Pons (tissue), 1 donor: ENCODE measurements around the gene AGER.
"Not testable (repeated sequence)": the region's sequence is repeated elsewhere in the genome, so short reads cannot be mapped to it uniquely, and the experiment has no call there.

Source experiments
- DNase-seq: peaks from one replicate; pipeline ENCODE4 v3.0.0-alpha.2; 2016; ENCODE audit warnings: low spot score

The AGER gene

DNA sequence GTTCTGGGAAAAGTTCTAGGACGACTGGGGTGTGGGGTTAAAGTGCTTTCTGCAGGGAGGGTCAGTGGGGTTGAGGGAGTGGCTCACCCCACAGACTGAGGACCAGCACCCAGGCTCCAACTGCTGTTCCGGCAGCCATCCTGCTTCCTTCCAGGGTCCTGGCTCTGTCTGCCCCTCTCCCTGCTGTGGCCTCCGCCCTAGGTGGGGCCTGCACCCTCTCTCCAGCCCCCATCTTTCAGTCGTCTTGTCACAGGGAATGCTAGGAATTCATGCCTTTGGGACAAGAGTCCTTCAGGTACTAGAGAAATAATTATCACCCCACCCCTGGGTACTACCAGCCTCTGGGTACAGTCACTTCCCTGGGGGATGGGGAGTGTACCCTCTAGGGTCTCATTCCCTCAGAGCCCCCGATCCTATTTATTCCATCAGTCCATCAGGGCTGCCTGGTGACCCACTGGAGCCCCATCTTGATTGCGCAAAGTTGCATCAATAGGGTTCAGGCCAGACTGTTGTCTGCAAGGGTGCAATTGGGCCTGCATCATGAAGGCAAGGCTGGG lies at the start of gene AGER:
Gene AGER, minus strand, starts transcription at position 170 of the 557 bp plus-strand sequence. Its CDS starts 31 bp downstream, at position 139.
- DNase-seq, result no peak

DNA sequence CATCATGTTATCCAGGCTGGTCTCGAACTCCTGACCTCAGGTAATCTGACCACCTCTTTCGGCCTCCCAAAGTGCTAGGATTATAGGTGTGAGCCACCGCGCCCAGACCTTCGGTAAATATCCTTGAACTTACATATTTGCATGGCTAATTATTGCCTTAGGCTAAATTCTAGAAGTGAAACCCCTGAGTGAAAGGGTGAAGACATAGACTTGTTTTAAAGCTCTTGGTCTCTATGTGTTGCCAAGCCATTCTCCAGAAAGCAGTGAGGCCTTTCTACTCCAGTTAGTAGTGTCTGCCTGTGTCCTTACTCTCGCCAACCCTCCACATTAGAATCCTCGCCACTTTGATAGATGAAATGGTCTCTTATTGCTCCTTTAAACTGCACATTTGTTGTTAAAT lies 42.4 kb upstream of the AGER start:
- DNase-seq, result no peak

DNA sequence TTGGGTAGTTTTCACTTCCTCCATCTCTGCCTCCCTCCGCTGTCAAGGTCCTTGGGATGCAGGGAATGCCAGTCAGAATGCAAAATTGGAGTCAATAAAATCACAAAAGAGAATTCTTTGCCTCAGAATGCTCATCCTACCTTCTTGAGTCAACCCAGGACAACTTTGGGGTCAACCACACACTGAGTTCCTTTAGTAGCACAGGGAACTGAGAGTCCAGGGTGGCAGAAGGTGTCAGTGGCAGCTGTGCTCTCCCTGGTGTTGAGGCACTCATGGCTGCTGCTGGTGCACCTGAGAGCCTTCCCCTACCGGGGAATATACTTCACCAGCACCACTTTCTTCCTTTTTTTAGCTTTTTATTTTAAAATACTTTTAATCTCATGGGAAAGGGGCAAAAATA lies 40.6 kb upstream of the AGER start:
- DNase-seq, result no peak

DNA sequence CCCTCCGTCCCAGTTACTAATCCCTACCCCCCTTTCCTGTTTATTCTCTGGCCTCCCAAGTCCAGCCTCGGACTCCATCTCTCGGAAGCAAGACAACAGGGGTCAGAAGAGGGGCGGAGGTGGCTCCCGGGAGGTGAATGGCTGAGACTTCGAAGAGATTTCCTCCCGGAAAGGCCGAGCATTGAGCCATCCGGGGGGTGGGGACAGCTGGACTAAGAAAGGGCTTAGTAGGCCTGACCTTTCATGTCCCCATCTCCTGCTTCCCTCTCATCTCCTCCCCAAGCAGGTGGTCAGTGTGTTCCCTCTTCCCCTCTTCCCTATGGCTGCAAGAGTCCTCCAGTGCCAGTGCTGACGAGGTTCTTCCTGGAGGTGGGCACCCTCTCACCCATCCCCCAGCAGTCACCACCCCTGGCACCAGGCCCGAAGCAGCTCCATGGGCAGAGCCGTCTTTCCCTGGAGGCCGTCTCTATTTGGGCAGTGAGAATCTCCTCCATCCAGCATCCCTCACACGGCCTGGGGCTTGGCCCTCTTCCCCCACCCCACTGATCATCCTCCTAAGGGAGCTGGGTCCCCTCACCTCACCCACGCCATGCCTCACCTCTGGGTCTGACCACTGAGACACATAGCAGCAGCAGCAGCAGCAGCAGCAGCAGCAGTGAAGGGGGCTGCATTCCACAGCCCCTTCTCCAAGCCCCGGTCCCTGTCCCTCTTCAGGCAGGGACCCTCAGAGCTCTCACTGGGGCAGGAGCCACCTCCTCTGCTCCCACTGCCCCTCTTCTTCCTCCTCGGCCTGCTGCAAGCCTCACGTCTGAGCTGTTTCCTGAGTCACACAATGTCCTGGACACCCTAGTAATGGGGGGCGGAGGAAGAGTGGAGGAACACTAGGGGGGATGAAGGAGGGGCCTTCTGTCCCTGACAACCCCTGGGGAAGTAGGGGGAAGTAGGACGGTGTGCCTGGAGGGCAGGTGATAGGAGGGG lies 39.5 kb upstream of the AGER start, which contains the start of gene NOTCH4:
Gene NOTCH4, minus strand, starts transcription at position 810 of the 978 bp plus-strand sequence. Its CDS starts 139 bp downstream, at position 671.
- no peak for DNase-seq

DNA sequence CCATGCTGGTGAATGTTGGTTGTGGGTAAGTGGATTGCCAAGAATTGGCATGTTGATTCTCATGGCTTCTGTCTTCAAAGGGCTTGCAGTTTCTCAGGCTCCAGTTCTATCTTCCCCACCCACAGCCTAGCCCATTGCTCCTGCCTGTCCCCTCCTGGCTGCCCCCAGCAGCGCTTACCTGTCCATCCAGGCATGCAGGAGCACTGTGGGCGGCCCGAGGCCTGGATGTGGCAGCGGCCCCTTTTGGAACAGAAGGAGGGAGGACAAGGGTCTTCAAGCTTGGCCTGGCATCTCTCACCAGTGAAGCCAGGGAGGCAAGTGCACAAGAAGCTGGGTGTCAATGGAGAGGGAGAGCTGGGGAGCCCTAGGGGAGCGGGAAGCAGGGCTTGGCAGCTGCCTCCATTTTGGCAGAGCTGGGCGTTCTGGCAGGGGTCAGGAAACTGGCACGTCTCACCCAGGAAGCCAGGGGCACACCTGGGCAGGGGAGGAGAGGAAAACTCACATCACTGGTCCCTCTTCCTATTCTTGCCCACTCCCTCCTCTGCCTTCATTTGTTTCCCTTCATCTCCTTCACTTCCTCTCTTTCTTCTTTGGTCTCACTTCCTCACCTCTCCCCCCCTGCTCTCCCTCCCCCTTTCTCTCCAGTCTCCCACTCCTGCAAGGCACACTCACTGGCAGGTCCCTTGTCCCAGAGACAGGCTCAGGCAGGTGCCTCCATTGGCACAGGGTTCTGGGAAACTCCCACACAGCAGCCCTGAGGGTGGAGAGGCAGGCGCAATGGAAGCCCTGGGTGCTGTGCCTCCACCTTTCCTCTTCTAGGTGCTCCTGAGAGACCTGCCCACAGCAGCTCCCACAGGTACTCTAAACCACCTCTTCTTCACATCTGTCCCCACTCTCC lies 38.5 kb upstream of the AGER start:
- no peak for DNase-seq

DNA sequence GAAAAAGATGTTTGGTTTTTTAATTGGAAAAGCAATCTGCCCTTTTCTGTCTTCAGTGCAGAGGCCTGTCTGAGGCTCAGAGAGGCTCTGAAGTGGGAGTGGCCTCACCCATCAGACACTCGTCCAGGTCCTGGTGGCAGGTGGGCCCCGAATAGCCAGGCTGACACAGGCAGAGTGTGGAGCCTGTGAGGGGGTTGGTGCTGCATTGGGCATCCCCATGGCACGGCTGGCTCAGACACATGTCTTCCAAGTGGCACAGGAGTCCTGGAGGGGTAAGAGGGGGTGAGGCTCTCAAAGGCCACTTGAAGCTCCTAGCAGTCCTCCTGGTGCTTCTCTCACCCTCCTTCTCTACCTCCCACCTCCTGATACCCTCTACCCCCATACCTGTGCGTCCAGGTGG lies 36.0 kb upstream of the AGER start:
- DNase-seq, result no peak

DNA sequence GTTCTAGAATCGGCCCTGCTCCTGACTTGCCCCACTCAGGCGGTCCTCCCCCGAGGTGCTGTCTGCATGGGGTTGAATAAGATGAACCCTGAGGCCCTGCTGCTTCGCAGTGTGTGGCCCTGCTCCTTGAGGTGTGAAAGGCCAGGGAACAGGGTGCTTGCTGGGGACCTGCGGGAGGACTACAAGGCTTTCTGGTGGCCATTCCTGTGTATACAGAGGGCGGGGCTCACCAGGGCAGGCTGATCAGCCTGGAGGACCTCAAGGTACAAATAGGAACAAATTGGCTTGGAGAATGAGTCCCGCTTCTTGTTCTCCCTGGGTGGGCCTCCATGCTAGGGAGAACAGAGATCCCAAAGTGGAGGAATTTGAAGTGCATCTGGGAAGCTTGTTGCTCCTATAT lies 34.1 kb upstream of the AGER start:
- DNase-seq, result no peak

DNA sequence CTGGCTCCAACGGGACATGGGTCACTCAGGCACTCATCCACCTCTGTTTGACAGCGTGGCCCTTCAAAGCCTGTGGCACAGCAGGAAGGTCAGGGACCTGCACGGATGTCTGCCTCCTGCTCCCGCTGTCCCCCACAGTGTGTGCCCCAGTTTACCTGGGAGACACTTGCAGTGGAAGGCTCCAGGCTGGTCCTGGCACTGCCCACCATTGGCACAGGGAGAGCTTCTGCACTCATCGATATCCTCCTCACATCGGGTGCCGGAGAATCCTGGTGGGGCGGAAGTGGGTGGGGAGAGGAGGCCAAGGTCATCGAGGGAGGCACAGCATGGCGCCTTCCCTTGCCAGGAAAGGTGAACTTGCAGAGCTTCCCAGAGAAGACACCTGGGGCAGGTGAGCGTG lies 32.9 kb upstream of the AGER start:
- DNase-seq, result no peak

DNA sequence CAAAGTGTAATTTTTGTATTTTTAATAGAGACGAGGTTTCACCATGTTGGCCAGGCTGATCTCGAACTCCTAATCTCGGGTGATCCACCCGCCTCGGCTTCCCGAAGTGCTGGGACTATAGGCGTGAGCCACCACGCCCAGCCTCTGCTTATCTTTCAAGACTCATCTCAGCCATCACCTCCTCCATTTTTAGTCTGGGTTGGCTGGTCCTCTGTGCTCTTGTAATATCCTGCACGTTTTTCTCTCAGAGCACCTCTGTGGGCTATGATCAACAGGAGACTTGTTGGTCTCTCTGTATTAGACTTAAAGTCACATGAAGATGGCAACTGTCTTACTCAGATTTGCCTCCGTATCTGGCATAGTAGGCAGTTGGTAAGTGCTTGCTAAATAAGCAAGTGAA lies 32.2 kb upstream of the AGER start:
- DNase-seq, result no peak

DNA sequence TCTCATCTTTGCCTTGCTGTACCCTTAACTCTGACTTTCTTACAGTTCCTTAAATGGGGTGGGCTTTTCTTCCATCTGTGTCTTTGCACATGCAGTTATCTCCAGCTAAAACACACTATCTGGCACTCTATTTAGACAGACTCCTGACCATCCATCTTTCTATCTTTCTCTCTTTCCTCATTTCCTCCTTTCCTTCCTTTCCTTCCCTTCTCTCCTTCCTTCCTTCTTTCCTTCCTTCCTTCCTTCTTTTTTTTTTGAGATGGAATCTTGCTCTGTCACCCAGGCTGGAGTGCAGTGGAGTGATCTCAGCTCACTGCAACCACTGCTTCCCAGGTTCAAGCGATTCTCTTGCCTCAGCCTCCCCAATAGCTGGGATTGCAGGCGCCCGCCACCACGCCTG lies 31.6 kb upstream of the AGER start:
- no peak for DNase-seq

DNA sequence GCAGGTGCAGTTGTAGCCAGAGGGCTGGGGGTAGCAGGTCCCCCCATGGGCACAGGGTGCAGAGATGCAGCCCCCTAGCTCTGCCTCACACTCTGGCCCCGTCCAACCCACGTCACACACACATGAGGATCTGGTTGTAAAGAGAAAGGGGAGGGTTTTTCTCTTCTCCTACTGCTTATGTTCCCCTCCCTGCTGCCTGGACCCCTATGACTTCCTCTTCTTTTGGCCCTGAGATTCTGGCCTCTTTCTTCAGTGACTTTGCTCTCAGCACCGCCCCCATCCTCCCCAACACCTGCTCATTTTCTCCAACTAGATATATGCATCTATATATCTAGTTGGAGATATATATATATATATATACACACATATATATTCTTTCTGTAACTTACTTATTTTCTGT lies 30.1 kb upstream of the AGER start:
- DNase-seq, result no peak

DNA sequence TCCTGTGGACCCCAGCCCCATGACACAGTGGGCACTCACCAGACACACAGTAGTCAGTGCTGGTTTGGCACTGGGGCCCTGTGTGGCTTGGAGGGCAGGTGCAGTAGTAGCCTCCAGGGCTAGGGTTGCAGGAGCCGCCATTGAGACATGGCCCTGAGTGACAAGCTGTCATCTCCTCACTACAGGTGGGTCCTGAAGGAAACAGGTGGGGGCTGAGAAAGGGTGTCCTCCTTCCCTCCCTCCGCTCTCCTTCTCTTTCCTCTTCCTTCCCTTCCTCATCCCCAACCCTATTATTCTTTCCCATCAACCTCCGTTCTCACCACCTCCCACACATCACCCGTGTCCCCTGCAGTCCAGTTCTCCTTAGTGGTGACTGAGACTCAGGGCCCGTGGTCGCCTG lies 29.6 kb upstream of the AGER start:
- no peak for DNase-seq

DNA sequence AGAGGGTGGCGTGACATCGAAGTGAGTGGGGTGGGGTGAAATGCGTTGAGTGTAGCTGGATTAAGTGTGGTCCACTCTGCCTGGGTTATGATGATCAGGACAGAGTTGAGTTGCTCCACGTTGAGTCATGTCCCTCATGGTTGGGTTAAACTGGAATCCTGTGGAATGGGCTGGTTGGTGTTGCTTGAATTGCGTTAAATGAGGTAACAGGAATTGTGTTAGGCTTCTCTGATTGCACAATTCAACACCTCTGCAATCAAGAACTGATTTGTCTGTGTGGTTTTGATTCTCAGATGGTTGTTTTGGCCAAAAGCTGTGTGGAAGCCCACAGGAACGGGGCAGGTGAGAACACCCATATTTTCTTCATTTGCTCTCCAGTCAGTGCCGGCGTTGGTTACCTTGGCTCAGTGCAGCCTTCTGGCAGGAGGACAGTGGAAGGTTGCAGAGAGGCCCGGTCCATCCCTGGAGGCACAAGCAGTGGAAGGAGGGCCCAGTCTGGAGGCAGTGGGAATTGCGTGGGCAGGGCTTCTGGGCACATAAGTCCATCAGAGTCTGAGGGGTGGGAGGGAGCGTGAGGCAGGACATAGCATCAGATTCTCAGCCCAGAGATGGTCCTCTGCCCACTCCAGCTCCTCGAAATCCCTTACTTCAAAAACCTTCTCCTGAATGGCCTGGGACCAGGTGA lies 28.2 kb upstream of the AGER start:
- no peak for DNase-seq

DNA sequence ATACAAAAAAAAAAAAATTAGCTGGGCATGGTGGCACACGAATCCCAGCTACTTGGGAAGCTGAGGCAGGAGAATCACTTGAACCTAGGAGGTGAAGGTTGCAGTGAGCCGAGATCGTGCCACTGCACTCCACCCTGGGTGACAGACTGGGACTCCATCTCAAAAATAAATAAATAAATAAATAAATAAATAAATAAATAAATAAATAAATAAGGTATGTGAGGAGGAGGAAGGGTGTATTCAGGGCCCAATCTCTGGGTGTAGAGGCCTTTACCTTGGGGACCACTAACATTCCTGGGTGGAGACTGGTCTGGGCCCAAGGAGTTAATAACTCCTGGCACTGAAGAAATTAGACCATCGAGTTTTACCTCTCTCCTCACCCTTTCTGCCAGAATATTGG lies 27.4 kb upstream of the AGER start:
- not testable (repeated sequence) for DNase-seq

DNA sequence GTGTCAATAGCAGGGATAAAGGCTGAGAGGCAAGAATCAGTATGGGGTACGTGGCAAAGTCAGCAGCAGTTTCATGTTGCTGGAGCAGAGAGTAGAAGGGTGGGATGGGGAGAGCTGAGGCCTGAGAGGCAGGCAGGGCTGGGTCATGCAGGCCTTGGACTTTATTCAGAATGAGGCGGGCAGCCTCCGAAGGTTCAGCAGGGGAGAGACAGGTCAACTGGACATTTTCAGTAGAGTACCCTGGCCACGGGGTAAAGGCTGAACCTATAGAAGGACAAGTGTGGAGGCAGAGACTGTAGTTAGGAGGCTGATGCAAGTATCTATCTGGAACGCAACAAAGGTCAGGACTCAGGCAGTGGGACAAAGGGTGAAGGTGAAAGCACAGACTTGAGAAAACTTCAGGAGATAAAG lies 26.1 kb upstream of the AGER start:
- no peak for DNase-seq

DNA sequence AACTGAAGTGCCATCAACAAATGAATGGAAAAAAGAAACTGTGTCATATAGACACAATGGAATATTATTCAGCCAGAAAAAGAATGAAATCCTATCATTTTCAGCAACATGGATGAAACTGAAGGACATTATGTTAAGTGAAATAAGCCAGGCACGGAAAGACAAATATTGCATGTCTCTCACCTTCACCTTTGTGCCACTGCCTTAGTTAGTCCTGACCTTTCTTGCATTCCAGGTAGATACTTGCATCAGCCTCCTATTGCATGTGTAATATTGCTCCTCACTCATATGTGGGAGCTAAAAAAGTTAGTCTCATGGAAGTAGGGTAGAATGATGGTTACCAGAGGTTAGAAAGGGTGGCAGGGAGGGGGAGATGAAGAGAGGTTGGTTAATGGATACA lies 24.9 kb upstream of the AGER start:
- DNase-seq, result no peak

DNA sequence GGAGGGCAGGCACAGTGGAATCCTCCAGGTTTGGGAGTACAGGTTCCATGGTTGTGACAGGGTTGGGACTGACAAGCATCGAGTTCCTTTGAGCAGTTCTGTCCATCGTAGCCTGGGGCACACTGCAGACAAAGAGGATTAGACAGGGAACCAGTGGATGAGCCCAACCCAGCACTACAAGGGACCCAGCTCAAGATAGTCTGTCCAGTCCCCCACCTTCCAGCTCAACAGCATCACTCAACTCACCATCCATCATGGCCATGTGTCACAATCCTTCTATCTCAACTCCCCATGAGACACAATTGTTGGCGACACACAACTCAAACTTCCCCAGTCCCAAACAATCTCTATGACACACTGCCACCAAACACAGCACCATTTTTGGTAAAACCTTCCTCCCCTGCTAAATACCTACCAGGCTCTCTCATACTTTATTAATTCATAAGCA lies 20.2 kb upstream of the AGER start:
- DNase-seq, result no peak

DNA sequence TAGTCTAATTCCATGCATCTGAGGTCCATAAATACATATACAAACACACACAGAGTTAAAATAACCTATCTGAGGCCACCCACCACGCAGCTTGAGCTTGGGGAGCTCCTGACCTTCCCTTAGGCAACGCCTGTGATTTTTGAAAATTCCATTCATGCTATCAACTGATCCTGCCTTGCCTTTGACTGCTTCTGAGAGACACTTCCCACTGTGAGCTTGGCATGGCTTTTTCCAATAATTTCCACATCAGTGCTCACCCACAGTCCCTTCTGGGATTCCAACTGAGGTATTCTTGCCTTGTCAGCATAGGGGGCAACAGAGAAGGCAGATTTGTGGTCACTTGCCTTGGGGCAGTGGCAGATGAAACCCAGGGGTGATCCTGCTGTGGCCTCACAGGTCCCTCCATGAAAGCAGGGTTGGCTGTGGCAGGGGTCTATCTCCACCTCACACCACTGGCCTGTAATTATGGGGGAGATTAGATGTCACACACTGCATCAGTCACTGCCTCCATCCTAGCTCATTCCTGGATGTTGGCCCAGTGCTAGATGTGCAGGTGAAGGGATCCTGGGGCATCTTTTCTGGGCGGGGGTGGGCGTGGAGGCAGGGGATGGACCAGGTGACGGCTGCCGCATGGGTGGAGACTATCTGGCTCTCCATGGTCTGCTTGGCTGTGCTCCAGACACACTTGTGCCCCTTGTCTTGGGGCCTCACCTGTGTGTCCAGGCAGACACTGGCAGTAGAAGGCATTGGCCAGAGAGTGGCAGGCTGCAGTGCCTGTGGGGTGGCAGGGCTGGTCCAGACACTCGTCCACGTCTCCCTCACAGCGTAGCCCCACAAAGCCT lies 19.6 kb upstream of the AGER start:
- DNase-seq, result no peak

DNA sequence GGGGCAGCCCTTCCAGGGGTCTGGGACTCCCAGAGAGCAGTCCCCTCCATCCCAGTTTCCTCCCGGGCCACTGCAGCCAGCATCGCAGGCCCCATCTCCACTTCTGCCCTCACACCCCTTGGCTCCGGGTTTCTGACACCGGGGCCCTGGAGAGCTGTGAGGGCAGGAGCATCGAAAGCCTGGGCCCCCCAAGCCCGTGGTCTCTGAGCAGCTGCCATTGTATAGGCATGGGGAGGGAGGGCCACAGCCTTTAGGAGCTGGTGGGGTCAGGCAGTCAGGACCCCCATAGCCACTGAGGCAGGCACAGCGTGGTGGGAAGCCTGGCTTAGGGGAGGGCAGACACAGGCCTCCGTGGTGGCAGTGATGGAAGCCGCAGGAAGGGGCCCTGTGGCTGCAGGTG lies 18.1 kb upstream of the AGER start:
- DNase-seq, result no peak

DNA sequence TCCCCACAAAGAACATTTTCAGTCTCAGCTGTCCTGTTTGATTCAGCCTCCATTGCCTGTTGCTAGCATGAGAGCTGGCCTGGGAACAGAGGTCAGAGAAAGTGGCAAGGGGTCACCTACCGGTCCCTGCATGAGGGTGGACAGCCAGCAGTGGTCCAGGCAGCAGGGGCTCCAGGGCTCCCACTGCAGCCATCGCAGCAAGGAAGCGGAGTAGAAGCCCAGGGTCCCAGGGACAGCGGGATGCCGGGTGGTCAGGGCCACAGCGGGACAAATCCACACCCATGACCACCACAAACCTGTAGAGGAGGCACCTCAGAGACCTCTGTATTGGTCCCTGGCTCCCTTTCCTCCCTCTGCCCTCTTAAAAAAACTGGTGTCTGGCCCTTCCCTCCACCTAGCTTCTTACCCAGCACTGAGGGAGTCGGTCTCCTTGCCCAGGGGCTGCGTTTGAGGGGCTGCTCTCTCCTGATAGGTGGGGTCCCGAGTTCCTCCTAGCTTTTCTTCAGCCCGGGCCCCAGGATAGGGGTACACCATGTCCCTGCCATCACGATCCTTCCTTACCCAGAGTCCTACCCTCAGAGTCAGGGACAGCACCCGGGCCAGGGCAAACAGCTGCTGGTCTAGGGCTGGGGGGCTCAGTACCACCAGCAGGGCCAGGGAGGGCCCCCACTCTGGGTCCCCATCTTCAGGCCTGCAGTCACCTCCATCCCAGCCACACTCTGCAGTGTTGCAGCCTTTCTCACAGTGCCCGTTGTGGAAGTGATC lies 16.8 kb upstream of the AGER start:
- no peak for DNase-seq
